ENCODE results near the gene CPNE1.

The CPNE1 gene

GRCh38 chr20:35597186-35597585 lies 67.5 kb downstream of the CPNE1 start:
- Histone ChIP-seq H3K9ac (ENCODE audit: insufficient read length) (no peak overlapping the region), H3K4me3 (no peak overlapping the region), H3K27ac (no peak overlapping the region), H3K36me3 (ENCODE audit: insufficient read depth, low read length) (no peaks in the 10 kb centered on the region), H3K9me3 (ENCODE audit: low read depth, low read length) (no peaks in the 10 kb centered on the region)
- TF ChIP-seq EZH2 (IDR thresholded peaks at IDR 0.05) (no peak), FOXP2 (optimal IDR thresholded peaks at IDR 0.05; ENCODE audit: control extremely low read depth, extremely low read length, insufficient read depth) (no peak), POLR2AphosphoS5 (IDR thresholded peaks at IDR 0.05; ENCODE audit: borderline replicate concordance, low read depth, low read length) (no peak)
- no peak for DNase-seq (ENCODE audit: low read depth, low spot score)

GRCh38 chr20:35595901-35596300 lies 68.8 kb downstream of the CPNE1 start:
- no peak overlapping the region for H3K4me3 ChIP-seq
- no peak overlapping the region for H3K9ac ChIP-seq (ENCODE audit: insufficient read length)
- no peaks in the 10 kb centered on the region for H3K36me3 ChIP-seq (ENCODE audit: insufficient read depth, low read length)
- no peak for TF ChIP-seq EZH2 (IDR thresholded peaks at IDR 0.05)
- TF ChIP-seq POLR2AphosphoS5 (IDR thresholded peaks at IDR 0.05; ENCODE audit: borderline replicate concordance, low read depth, low read length) = no peak
- no peak for TF ChIP-seq FOXP2 (optimal IDR thresholded peaks at IDR 0.05; ENCODE audit: control extremely low read depth, extremely low read length, insufficient read depth)
- H3K9me3 ChIP-seq (ENCODE audit: low read depth, low read length) = no peaks in the 10 kb centered on the region
- no peak for DNase-seq (ENCODE audit: low read depth, low spot score)
- no peak overlapping the region for H3K27ac ChIP-seq

- no peak for DNase-seq (ENCODE audit: low read depth, low spot score)
- Histone ChIP-seq H3K9ac (ENCODE audit: insufficient read length) (no peak overlapping the region), H3K27ac (no peak overlapping the region), H3K4me3 (no peak overlapping the region), H3K9me3 (ENCODE audit: low read depth, low read length) (no peaks in the 10 kb centered on the region), H3K36me3 (ENCODE audit: insufficient read depth, low read length) (no peaks in the 10 kb centered on the region)
- TF ChIP-seq EZH2 (IDR thresholded peaks at IDR 0.05) (no peak), POLR2AphosphoS5 (IDR thresholded peaks at IDR 0.05; ENCODE audit: borderline replicate concordance, low read depth, low read length) (no peak), FOXP2 (optimal IDR thresholded peaks at IDR 0.05; ENCODE audit: control extremely low read depth, extremely low read length, insufficient read depth) (no peak)
Measured at GRCh38 chr20:35595456-35595855, 69.2 kb downstream of the CPNE1 start.

GRCh38 chr20:35592339-35592974 lies 72.2 kb downstream of the CPNE1 start:
- H3K36me3 ChIP-seq (ENCODE audit: insufficient read depth, low read length) = no peaks in the 10 kb centered on the region
- no peak for DNase-seq (ENCODE audit: low read depth, low spot score)

GRCh38 chr20:35588397-35588796 lies 76.3 kb downstream of the CPNE1 start:
- Histone ChIP-seq H3K36me3 (ENCODE audit: insufficient read depth, low read length) (no peaks in the 10 kb centered on the region), H3K9me3 (ENCODE audit: low read depth, low read length) (no peaks in the 10 kb centered on the region), H3K9ac (ENCODE audit: insufficient read length) (no peak overlapping the region), H3K27ac (no peak overlapping the region), H3K4me3 (no peak overlapping the region)
- no peak for DNase-seq (ENCODE audit: low read depth, low spot score)
- TF ChIP-seq FOXP2 (optimal IDR thresholded peaks at IDR 0.05; ENCODE audit: control extremely low read depth, extremely low read length, insufficient read depth) (no peak), EZH2 (IDR thresholded peaks at IDR 0.05) (no peak), POLR2AphosphoS5 (IDR thresholded peaks at IDR 0.05; ENCODE audit: borderline replicate concordance, low read depth, low read length) (no peak)

More at GRCh38 chr20:35592339-35592974, 72.2 kb downstream of the CPNE1 start:
- Histone ChIP-seq H3K9ac (ENCODE audit: insufficient read length) (no peak overlapping the region), H3K27ac (no peak overlapping the region), H3K9me3 (ENCODE audit: low read depth, low read length) (no peaks in the 10 kb centered on the region), H3K4me3 (no peak overlapping the region)
- TF ChIP-seq POLR2AphosphoS5 (IDR thresholded peaks at IDR 0.05; ENCODE audit: borderline replicate concordance, low read depth, low read length) (no peak), EZH2 (IDR thresholded peaks at IDR 0.05) (no peak), FOXP2 (optimal IDR thresholded peaks at IDR 0.05; ENCODE audit: control extremely low read depth, extremely low read length, insufficient read depth) (no peak)

- no peak overlapping the region for H3K9ac ChIP-seq (ENCODE audit: insufficient read length)
- H3K27ac ChIP-seq = no peak overlapping the region
- no peaks in the 10 kb centered on the region for H3K9me3 ChIP-seq (ENCODE audit: low read depth, low read length)
- TF ChIP-seq FOXP2 (optimal IDR thresholded peaks at IDR 0.05; ENCODE audit: control extremely low read depth, extremely low read length, insufficient read depth) (no peak), EZH2 (IDR thresholded peaks at IDR 0.05) (no peak), POLR2AphosphoS5 (IDR thresholded peaks at IDR 0.05; ENCODE audit: borderline replicate concordance, low read depth, low read length) (no peak)
- no peaks in the 10 kb centered on the region for H3K36me3 ChIP-seq (ENCODE audit: insufficient read depth, low read length)
- no peak overlapping the region for H3K4me3 ChIP-seq
- no peak for DNase-seq (ENCODE audit: low read depth, low spot score)
Measured at GRCh38 chr20:35587436-35587835, 77.3 kb downstream of the CPNE1 start.

GRCh38 chr20:35586751-35587425 lies 77.8 kb downstream of the CPNE1 start:
- no peak for DNase-seq (ENCODE audit: low read depth, low spot score)
- H3K27ac ChIP-seq = no peak overlapping the region
- TF ChIP-seq POLR2AphosphoS5 (IDR thresholded peaks at IDR 0.05; ENCODE audit: borderline replicate concordance, low read depth, low read length) = no peak
- no peak for TF ChIP-seq FOXP2 (optimal IDR thresholded peaks at IDR 0.05; ENCODE audit: control extremely low read depth, extremely low read length, insufficient read depth)
- TF ChIP-seq EZH2 (IDR thresholded peaks at IDR 0.05) = no peak
- no peaks in the 10 kb centered on the region for H3K36me3 ChIP-seq (ENCODE audit: insufficient read depth, low read length)
- H3K9ac ChIP-seq (ENCODE audit: insufficient read length) = no peak overlapping the region
- H3K4me3 ChIP-seq = no peak overlapping the region
- H3K9me3 ChIP-seq (ENCODE audit: low read depth, low read length) = no peaks in the 10 kb centered on the region

GRCh38 chr20:35583636-35584560 lies 80.8 kb downstream of the CPNE1 start:
- no peaks in the 10 kb centered on the region for H3K9me3 ChIP-seq (ENCODE audit: low read depth, low read length)
- H3K27ac ChIP-seq = no peak overlapping the region
- H3K9ac ChIP-seq (ENCODE audit: insufficient read length) = no peak overlapping the region
- DNase-seq (ENCODE audit: low read depth, low spot score) = no peak
- TF ChIP-seq FOXP2 (optimal IDR thresholded peaks at IDR 0.05; ENCODE audit: control extremely low read depth, extremely low read length, insufficient read depth) = no peak
- no peak for TF ChIP-seq EZH2 (IDR thresholded peaks at IDR 0.05)
- TF ChIP-seq POLR2AphosphoS5 (IDR thresholded peaks at IDR 0.05; ENCODE audit: borderline replicate concordance, low read depth, low read length) = no peak
- no peaks in the 10 kb centered on the region for H3K36me3 ChIP-seq (ENCODE audit: insufficient read depth, low read length)
- no peak overlapping the region for H3K4me3 ChIP-seq

Measured in SK-N-MC (cell line).